Mucosa of descending colon (tissue), 3 donors: Measurements from ENCODE around the gene TTC38. TPM values are rescaled to one million over a fixed set of nuclear protein-coding genes. Genes with fewer than 3 reads are reported as not detected.

ENCODE experiments used
- ATAC-seq: fragments of 200-7000 bp; cut with Tn5 transposase; one replicate; pipeline ENCODE4 v1.9.1; 2020; ENCODE audit warnings: mild to moderate bottlenecking, moderate library complexity
- DNase-seq, 3 donors: peaks; one replicate each; pipeline ENCODE4 v3.0.0-alpha.2; 2020
- H3K36me3 ChIP-seq: fragments of 200-600 bp; one replicate; pipeline ENCODE4 v1.8.0; 2021; ENCODE audit warnings: low read depth, mild to moderate bottlenecking
- H3K4me1 ChIP-seq: fragments of 200-600 bp; one replicate; pipeline ENCODE4 v1.8.0; 2021; ENCODE audit warnings: low read depth, mild to moderate bottlenecking
- H3K4me3 ChIP-seq: fragments of 200-600 bp; one replicate; pipeline ENCODE4 v1.8.0; 2021; ENCODE audit warnings: mild to moderate bottlenecking
- H3K9me3 ChIP-seq: fragments of 200-600 bp; one replicate; pipeline ENCODE4 v1.8.0; 2021; ENCODE audit warnings: mild to moderate bottlenecking
- intact Hi-C, 2 donors: fragments of 100-400 bp; cut with DNase I in 1 of 2; cut with micrococcal nuclease in 1 of 2; formaldehyde crosslinking; loops; one replicate each; pipeline versions ENCODE4 v1.11.0 to v1.11.1; 2022; cut with DNase I, micrococcal nuclease
- total RNA-seq, 3 donors: library from RNA; stranded (reverse); fragmentation: NEBNext Ultra II Directional in 2 of 3; extraction: Animal tissue kit (Norgen Biotek cat#: 25700) in 2 of 3; gene quantifications; one replicate each; pipeline versions ENCODE4 v1.2.1 to v1.2.4, GENCODE V29; 2021 to 2023
- TF ChIP-seq, protein P1 (sequence below): fragments of 200-600 bp; IDR thresholded peaks from one replicate; pipeline ENCODE4 v1.8.0; 2022; ENCODE audit warnings: antibody characterized with exemption, mild to moderate bottlenecking
- donor health status: DM: no; HTN: no; CAD: no; lungs with moderate emphysema.
- donor health status: DM: no; HTN: no; CAD: no.
- donor health status: DM: no; HTN: yes; CAD: no.

The TTC38 gene
- total RNA-seq, 3 donors from 2014 or later, result 70.2 to 157 (median 90.7) TPM

DNA sequence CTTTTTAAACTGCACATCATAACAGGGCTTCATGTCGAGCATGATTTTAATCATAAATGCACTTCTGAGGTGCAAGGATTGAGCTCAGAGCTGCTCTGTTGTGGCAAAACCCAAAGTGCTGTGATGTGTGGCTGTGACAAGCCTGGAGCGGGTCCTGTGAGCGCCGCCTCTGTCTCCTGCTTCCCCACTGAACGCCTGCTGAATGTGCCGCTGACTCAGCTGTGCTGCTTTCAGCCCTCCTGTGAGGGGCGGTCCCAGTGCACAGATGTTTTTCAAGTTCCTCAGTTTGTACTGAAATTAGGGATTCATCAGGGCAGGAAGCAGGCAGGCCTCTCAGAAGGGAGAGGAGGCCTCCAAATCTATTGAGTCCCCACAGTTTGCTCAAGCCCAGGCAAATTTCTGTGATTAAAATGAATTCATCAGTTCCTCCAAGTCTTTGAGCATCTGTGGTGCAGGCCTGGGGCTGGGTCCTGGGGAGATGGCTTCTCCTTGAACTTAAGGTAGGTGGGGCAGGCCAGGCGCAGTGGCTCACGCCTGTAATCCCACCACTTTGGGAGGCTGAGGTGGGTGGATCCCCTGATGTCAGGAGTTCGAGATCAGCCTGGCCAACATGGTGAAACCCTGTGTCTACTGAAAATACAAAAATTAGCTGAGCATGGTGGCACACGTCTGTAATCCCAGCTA lies 25.9 kb downstream of the TTC38 start:
- peak in 2 of 3 donors; percentile 29 to 50 for DNase-seq
- ATAC-seq, result no peak
- Histone ChIP-seq H3K4me3 (no peak overlapping the region), H3K4me1 (peaks cover 19% of the 10 kb centered on the region), H3K9me3 (no peaks in the 10 kb centered on the region), H3K36me3 (peaks cover 9% of the 10 kb centered on the region)
- TF ChIP-seq, protein P1, sequence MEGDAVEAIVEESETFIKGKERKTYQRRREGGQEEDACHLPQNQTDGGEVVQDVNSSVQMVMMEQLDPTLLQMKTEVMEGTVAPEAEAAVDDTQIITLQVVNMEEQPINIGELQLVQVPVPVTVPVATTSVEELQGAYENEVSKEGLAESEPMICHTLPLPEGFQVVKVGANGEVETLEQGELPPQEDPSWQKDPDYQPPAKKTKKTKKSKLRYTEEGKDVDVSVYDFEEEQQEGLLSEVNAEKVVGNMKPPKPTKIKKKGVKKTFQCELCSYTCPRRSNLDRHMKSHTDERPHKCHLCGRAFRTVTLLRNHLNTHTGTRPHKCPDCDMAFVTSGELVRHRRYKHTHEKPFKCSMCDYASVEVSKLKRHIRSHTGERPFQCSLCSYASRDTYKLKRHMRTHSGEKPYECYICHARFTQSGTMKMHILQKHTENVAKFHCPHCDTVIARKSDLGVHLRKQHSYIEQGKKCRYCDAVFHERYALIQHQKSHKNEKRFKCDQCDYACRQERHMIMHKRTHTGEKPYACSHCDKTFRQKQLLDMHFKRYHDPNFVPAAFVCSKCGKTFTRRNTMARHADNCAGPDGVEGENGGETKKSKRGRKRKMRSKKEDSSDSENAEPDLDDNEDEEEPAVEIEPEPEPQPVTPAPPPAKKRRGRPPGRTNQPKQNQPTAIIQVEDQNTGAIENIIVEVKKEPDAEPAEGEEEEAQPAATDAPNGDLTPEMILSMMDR, result no peak
- intact Hi-C loops, result loop anchor here in 1 of 2 donors (10.0 kb wide), 1 partner anchor 299 kb away; no protein-coding TSS in a partner anchor

- peaks cover 9% of the 10 kb centered on the region for H3K36me3 ChIP-seq
- H3K4me1 ChIP-seq, result peaks cover 19% of the 10 kb centered on the region
- H3K9me3 ChIP-seq, result no peaks in the 10 kb centered on the region
- intact Hi-C loops, result loop anchor here in 1 of 2 donors (10.0 kb wide), 1 partner anchor 300 kb away; no protein-coding TSS in a partner anchor
- DNase-seq (no peak), ATAC-seq (no peak)
- no peak overlapping the region for H3K4me3 ChIP-seq
- TF ChIP-seq, protein P1, result no peak
These were observed 27.0 kb downstream of the TTC38 start for GRCh38 chr22:46294784-46295183.

DNA sequence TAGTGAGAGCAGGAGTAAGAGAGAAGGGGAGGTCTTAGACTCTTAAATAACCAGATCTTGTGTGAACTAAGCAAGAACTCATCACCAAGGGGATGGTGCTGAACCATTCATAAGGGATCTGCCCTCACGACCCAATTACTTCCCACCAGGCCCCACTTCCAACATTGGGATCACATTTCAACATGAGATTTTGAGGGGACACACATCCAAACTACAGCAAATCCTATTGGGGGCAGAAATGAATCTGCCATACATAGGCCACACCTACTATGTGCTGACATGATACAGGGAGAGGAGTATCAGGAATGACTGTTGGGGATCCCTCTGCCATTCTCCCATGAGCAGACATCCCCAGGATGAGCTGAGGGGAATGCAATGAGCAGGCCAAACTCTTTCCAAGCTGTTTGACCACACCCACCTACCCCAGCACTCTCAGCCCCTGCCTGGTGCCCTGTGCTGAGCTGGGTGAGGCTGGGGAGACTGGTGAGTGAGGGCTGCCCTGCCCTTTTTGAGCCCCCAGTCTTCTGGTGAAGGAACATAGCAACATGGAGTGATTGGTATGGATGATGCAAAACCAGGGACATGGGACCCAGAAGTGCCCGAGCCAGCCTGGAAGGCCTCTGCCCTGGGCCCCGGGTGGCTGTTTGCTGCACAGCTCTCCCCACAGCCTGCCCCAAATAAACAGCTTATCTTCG lies 27.6 kb downstream of the TTC38 start:
- intact Hi-C loops, result loop anchor here in 1 of 2 donors (10.0 kb wide), 1 partner anchor 301 kb away; no protein-coding TSS in a partner anchor
- no peak overlapping the region for H3K4me3 ChIP-seq
- H3K4me1 ChIP-seq, result peaks cover 19% of the 10 kb centered on the region
- TF ChIP-seq, protein P1, result no peak
- ATAC-seq (no peak), DNase-seq (peak in 1 of 3 donors; percentile 41)
- no peaks in the 10 kb centered on the region for H3K9me3 ChIP-seq
- H3K36me3 ChIP-seq, result peaks cover 9% of the 10 kb centered on the region

DNA sequence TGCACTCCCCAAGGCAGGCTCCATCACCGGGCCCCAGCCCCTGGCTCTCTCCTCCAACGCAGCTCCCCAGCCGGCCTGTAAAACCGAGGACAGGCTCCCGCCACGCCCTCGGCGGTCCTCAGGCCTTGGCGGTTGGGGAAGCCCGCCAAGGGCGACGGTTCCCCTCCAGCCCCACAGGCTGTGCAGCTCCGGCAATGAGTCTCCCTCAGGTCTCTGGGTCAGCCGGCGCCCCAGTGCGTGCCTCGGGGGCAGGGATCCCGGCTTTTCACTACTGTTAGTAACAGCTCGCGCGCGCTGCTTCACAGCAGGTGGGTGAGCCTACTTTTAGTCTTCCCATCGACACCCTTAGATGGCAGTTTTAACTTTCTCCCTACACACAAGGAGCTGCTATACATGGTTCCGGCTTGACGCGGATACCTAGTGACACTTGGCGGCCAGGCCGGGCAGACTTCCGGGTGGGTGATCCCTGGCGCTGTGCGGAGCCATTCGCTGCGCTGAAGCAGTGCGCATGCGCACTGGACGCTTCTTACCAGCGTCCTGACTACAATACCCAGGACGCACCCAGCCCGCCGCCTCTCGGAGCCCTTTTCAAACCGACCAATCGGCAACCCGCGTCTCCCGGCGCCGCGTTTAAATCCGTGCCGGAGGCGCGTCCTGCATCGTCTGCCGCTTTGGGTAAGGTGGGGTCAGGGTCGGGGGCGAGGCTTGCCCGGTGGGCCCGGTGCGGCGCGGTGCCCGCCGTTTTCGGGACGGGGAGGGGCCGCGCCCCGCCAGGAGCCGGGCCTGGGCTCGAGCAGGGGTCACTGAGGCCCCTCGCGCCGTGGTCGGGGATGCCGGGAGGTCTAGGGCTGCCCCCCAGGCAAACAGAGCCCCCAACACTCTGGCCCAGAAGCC lies 28.7 kb downstream of the TTC38 start, which contains the start of gene GTSE1:
GTSE1 (plus strand) TSS at position 614 of the 894 bp plus-strand sequence. CDS start 531 bp downstream, outside the sequence.
- Histone ChIP-seq H3K9me3 (no peaks in the 10 kb centered on the region), H3K36me3 (peaks cover 9% of the 10 kb centered on the region), H3K4me3 (peak within 1 kb of the TSS; percentile 22), H3K4me1 (peaks cover 19% of the 10 kb centered on the region)
- TF ChIP-seq, protein P1, result peak; percentile 40
- ATAC-seq (peak; percentile 97), DNase-seq (peak; percentile 98 to 99 (median 98))
- intact Hi-C loops, result loop anchor here in 1 of 2 donors (10.0 kb wide), 1 partner anchor 302 kb away; no protein-coding TSS in a partner anchor
